Gastrocnemius medialis (tissue), 4 donors: ENCODE results near the gene SLC4A3. TPM values are rescaled to one million over a fixed set of nuclear protein-coding genes. Genes with fewer than 3 reads are reported as not detected.

ENCODE experiments used
- ATAC-seq, 2 donors: fragments of 150-250 bp; one replicate each; pipeline ENCODE4 v1.9.1; 2016
- DNase-seq, 2 donors: peaks; one replicate each; pipeline ENCODE4 v3.0.0-alpha.2; 2019
- H3K27ac ChIP-seq, 4 donors: fragments of 200-600 bp; sonication (generic); 1 replicate in 1 of 4; 2 replicates in 3 of 4; pipeline ENCODE4 v1.5.1; 2016 to 2018; ENCODE audit warnings: mild to moderate bottlenecking in 2 of 4, moderate library complexity in 1 of 4
- H3K27me3 ChIP-seq, 3 donors: fragments of 200-600 bp; sonication (generic) in 2 of 3; 1 replicate in 1 of 3; 2 replicates in 2 of 3; pipeline versions ENCODE4 v1.5.1 to v1.6.0; 2016 to 2019; ENCODE audit warnings: mild to moderate bottlenecking in 1 of 3, moderate library complexity in 1 of 3
- H3K36me3 ChIP-seq, 2 donors: fragments of 200-600 bp; sonication (generic) in 1 of 2; one replicate each; pipeline ENCODE4 v1.5.1; 2017 to 2018
- H3K4me1 ChIP-seq, 2 donors: fragments of 200-600 bp; sonication (generic) in 1 of 2; one replicate each; pipeline ENCODE4 v1.5.1; 2016 to 2017; ENCODE audit warnings: mild to moderate bottlenecking in 2 of 2
- H3K4me3 ChIP-seq, 4 donors: fragments of 200-600 bp; sonication (generic) in 3 of 4; 1 replicate in 1 of 4; 2 replicates in 3 of 4; pipeline ENCODE4 v1.5.1; 2016 to 2019; ENCODE audit warnings: mild to moderate bottlenecking in 2 of 4
- H3K9me3 ChIP-seq, 3 donors: fragments of 200-600 bp; sonication (generic) in 2 of 3; 1 replicate in 1 of 3; 2 replicates in 2 of 3; pipeline ENCODE4 v1.5.1; 2016 to 2019
- POLR2A ChIP-seq, 2 donors: fragments of 450-650 bp; IDR thresholded peaks; one replicate each; pipeline ENCODE4 v1.6.1; 2017; ENCODE audit warnings: antibody characterized with exemption in 2 of 2, mild to moderate bottlenecking in 2 of 2, moderate library complexity in 2 of 2
- in situ Hi-C, 4 donors: fragments of 200-750 bp; cut with MboI; loops; one replicate each; pipeline versions ENCODE4 v1.15.0 to v1.8.0; 2017; ENCODE audit warnings: low sequenced_read_pairs in 4 of 4
- intact Hi-C: fragments of 100-400 bp; cut with DNase I; formaldehyde crosslinking; loops from one replicate; pipeline ENCODE4 v1.15.1; 2023; ENCODE audit warnings: low total_unique reads
- total RNA-seq, 4 donors: library from RNA; depleted of rRNA; stranded (reverse); fragments of >200 nt; gene quantifications; one replicate each; pipeline versions ENCODE4 v1.1.0 to v1.2.3, GENCODE V29; 2016
- TF ChIP-seq, protein P1 (sequence below), 5 experiments: fragments of 450-650 bp in 3 of 5; fragments of 200-600 bp in 2 of 5; sonication (generic) in 2 of 5; IDR thresholded peaks in 4 of 5; conservative IDR thresholded peaks in 1 of 5; 1 replicate in 4 of 5; 2 replicates in 1 of 5; pipeline ENCODE4 v1.5.1; 2016 to 2019; ENCODE audit warnings: antibody characterized with exemption in 5 of 5, mild to moderate bottlenecking in 3 of 5, moderate library complexity in 3 of 5

SLC4A3 gene
- total RNA-seq, 4 donors from 2014 or later, result 0.25 to 0.35 (median 0.29) TPM; not detected in 1

DNA sequence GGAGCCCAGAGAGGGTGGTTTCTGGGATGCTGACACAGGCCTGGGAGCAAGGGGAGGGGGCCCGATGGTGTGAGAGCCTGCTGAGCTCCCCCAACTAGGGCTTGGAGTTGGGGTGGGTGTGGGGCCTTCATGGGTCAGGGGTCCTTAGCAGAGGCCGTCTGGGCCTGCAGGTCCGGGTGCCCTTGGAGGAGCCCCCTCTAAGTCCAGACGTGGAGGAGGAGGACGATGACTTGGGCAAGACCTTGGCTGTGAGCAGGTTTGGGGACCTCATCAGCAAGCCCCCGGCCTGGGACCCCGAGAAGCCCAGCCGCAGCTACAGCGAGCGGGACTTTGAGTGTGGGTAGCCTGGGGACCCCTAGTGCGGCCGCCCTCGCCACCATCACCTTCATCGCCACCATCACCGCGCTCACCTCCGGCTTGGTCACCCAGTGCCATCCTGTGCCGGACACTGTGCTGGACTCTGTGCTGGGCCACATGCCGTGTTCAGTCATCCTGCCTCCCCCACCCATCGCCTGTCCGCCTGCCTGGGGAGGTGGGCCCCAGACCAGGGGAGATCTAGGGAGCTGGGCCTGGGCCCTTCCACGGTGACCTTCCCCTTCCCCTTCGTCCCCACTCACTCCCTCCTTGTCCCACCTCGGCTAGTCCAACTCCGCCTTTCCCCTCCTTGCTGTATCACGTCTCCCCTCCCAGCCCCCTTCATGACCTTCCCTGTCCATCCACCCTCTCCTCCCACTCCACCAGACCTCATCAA lies 980 bp downstream of the SLC4A3 start:
- Histone ChIP-seq H3K4me1 (peaks cover 3 to 4% of the 10 kb centered on the region in 2 donors), H3K36me3 (no peaks in the 10 kb centered on the region), H3K9me3 (no peaks in the 10 kb centered on the region), H3K27ac (no peak overlapping the region), H3K4me3 (peak overlapping the region in 1 of 4 donors; percentile 44), H3K27me3 (no peaks in the 10 kb centered on the region)
- no peak for ATAC-seq
- in situ Hi-C loops (no loop called here), intact Hi-C loops (no loop called here)
- TF ChIP-seq, protein P1, sequence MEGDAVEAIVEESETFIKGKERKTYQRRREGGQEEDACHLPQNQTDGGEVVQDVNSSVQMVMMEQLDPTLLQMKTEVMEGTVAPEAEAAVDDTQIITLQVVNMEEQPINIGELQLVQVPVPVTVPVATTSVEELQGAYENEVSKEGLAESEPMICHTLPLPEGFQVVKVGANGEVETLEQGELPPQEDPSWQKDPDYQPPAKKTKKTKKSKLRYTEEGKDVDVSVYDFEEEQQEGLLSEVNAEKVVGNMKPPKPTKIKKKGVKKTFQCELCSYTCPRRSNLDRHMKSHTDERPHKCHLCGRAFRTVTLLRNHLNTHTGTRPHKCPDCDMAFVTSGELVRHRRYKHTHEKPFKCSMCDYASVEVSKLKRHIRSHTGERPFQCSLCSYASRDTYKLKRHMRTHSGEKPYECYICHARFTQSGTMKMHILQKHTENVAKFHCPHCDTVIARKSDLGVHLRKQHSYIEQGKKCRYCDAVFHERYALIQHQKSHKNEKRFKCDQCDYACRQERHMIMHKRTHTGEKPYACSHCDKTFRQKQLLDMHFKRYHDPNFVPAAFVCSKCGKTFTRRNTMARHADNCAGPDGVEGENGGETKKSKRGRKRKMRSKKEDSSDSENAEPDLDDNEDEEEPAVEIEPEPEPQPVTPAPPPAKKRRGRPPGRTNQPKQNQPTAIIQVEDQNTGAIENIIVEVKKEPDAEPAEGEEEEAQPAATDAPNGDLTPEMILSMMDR (IDR thresholded peaks at IDR 0.05 in 4 of 5, conservative IDR thresholded peaks at IDR 0.05 in 1 of 5), result no peak
- TF ChIP-seq POLR2A (IDR thresholded peaks at IDR 0.05), result no peak
- no peak for DNase-seq

DNA sequence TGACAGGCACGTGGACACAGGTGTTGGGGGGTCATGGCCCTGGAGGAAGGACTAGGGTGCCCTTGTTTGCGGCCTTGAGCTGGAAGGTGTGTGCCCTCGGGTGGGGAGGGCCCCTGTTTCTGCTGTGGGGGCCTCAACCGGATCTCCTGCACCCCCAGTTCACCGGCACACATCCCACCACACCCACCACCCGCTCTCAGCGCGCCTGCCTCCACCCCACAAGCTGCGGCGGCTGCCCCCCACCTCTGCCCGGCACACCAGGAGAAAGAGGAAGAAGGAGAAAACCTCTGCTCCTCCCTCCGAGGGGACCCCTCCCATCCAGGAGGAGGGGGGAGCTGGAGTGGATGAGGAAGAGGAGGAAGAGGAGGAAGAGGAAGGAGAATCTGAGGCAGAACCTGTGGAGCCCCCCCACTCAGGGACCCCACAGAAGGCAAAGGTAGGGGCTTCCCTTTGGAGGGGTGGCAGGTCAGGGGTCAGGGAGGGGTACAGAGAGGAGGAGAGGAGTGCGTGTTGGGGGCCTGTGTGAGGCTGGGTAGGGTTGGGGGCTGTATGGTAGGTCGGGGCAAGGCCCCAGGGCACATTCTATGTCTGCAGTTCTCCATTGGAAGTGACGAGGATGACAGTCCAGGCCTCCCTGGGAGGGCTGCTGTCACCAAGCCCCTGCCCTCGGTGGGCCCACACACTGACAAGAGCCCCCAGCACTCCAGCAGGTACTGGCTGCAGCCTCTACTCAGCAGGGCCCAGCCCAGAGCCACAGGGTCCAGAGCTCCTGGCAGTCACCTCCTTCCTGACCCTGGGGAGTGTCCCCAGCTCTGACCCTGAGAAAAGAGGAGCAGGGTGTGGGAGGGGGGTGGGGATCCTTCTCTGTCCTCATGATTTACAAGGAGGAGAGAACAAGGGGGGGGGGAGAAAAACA lies 1.8 kb downstream of the SLC4A3 start:
- intact Hi-C loops (no loop called here), in situ Hi-C loops (no loop called here)
- no peak for ATAC-seq
- TF ChIP-seq, protein P1 (IDR thresholded peaks at IDR 0.05 in 4 of 5, conservative IDR thresholded peaks at IDR 0.05 in 1 of 5), result no peak
- TF ChIP-seq POLR2A (IDR thresholded peaks at IDR 0.05), result no peak
- no peak overlapping the region for H3K27ac ChIP-seq
- DNase-seq, result no peak
- no peaks in the 10 kb centered on the region for H3K36me3 ChIP-seq
- H3K4me3 ChIP-seq, result no peak overlapping the region
- H3K27me3 ChIP-seq, result no peaks in the 10 kb centered on the region
- no peaks in the 10 kb centered on the region for H3K9me3 ChIP-seq
- H3K4me1 ChIP-seq, result peaks cover 3 to 4% of the 10 kb centered on the region in 2 donors

DNA sequence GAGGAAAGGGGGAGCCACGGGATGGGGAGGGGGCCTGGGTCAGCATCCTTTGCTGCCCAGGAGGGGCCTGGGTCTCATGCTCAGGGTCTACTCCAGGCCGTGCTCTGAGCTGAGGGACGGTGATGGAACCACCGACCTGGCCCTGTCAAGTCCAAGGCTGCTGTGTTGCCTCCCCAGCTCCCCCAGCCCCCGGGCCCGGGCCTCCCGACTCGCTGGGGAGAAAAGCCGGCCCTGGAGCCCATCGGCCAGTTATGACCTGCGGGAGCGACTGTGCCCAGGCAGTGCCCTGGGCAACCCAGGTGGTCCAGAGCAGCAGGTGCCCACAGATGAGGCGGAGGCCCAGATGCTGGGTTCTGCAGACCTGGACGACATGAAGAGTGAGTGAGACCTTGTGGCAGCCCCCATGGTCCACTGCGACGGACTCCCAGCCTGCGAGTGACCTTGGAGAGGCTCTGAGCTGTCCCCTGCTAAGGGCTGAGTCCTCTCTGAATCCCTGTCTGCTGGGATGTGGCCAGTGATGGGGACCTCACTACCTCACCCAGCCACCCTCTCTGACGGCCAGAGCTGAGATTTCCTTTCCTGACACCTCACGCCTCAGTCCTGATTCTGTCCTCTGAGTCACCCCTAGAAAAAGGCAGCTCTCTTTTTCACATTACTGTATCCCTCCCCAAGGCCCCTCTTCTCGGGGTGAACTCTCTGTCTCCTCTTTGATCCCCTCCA lies 2.7 kb downstream of the SLC4A3 start:
- ATAC-seq, result no peak
- in situ Hi-C loops (no loop called here), intact Hi-C loops (no loop called here)
- H3K4me1 ChIP-seq, result peaks cover 3 to 4% of the 10 kb centered on the region in 2 donors
- TF ChIP-seq, protein P1 (IDR thresholded peaks at IDR 0.05 in 4 of 5, conservative IDR thresholded peaks at IDR 0.05 in 1 of 5), result no peak
- no peak for TF ChIP-seq POLR2A (IDR thresholded peaks at IDR 0.05)
- no peaks in the 10 kb centered on the region for H3K36me3 ChIP-seq
- H3K27ac ChIP-seq, result no peak overlapping the region
- DNase-seq, result no peak
- no peaks in the 10 kb centered on the region for H3K9me3 ChIP-seq
- no peaks in the 10 kb centered on the region for H3K27me3 ChIP-seq
- H3K4me3 ChIP-seq, result no peak overlapping the region

DNA sequence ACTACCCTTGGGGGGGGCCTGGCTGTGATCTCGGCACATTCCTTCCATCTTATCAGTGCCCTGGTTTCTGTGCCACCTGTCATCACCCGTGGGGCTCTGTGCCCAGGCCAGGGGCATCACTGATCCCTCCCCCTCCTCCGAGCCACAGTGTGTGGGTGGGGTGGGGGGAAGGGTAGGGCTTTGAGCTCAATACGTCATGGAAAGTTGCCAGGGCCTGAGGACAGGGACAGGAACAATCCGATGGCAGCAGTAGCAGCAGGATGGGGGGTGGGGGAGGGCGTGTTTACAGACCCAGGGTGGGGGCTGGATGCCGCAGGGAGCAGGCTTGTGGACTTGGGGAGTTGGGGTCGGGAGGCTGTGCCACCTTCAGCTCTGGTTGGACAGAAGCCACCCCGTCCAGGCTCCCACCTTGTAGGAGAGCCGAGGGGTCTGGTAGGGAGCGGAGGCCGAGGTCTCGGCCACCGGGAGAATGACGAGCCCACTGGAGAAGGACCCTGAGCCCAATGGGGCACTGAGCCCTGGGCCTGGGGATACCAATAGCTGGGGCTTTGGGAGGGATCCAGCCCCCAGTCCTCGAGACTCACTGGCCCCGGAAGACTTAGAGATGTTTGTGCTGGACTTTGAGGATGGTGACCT lies 3.5 kb downstream of the SLC4A3 start:
- Histone ChIP-seq H3K4me1 (peaks cover 3 to 4% of the 10 kb centered on the region in 2 donors), H3K27me3 (no peaks in the 10 kb centered on the region), H3K9me3 (no peaks in the 10 kb centered on the region), H3K4me3 (no peak overlapping the region), H3K36me3 (no peaks in the 10 kb centered on the region), H3K27ac (no peak overlapping the region)
- in situ Hi-C loops (no loop called here), intact Hi-C loops (no loop called here)
- ATAC-seq, result no peak
- TF ChIP-seq POLR2A (IDR thresholded peaks at IDR 0.05), result no peak
- TF ChIP-seq, protein P1 (IDR thresholded peaks at IDR 0.05 in 4 of 5, conservative IDR thresholded peaks at IDR 0.05 in 1 of 5), result no peak
- DNase-seq, result no peak
